NCI-H2107 treated with DMSO at 0.1 percent for 48 hours (cell line): ENCODE data around the gene SLC39A11.
A peak's percentile ranks its signal among the peaks of the same experiment; 100 is the strongest.

Experiments used
- DNase-seq: peaks from one replicate; lab custom pipeline; 2025; ENCODE audit not compliant: unreplicated experiment; lab: John Stamatoyannopoulos, UW

Gene SLC39A11

GRCh38 chr17:72667096-72668063, 425.1 kb downstream of the SLC39A11 start:
- no peak for DNase-seq

GRCh38 chr17:72665852-72666851, 426.3 kb downstream of the SLC39A11 start:
- no peak for DNase-seq

GRCh38 chr17:72662827-72663190, 429.7 kb downstream of the SLC39A11 start:
- no peak for DNase-seq

- DNase-seq = no peak
These were observed 430.3 kb downstream of the SLC39A11 start for GRCh38 chr17:72661945-72662826.

- DNase-seq = peak; percentile 61
These were observed 431.2 kb downstream of the SLC39A11 start for GRCh38 chr17:72661116-72661944.

GRCh38 chr17:72660274-72661115, 432.0 kb downstream of the SLC39A11 start:
- DNase-seq = no peak

- no peak for DNase-seq
These were observed 432.7 kb downstream of the SLC39A11 start for GRCh38 chr17:72659811-72660210.

GRCh38 chr17:72658675-72659074, 433.8 kb downstream of the SLC39A11 start:
- no peak for DNase-seq

GRCh38 chr17:72657467-72658317, 434.8 kb downstream of the SLC39A11 start:
- no peak for DNase-seq

GRCh38 chr17:72656130-72656763, 436.2 kb downstream of the SLC39A11 start:
- DNase-seq = no peak

- DNase-seq = no peak
These were observed 437.8 kb downstream of the SLC39A11 start for GRCh38 chr17:72654706-72655105.

- DNase-seq = no peak
These were observed 440.5 kb downstream of the SLC39A11 start for GRCh38 chr17:72651988-72652387.

GRCh38 chr17:72648702-72649101, 443.8 kb downstream of the SLC39A11 start:
- DNase-seq = no peak

- DNase-seq = no peak
These were observed 446.3 kb downstream of the SLC39A11 start for GRCh38 chr17:72646176-72646575.

- DNase-seq = no peak
These were observed 448.0 kb downstream of the SLC39A11 start for GRCh38 chr17:72644492-72644891.

GRCh38 chr17:72643575-72644216, 448.8 kb downstream of the SLC39A11 start:
- no peak for DNase-seq

GRCh38 chr17:72642720-72643119, 449.8 kb downstream of the SLC39A11 start:
- DNase-seq = no peak
